Measurements from ENCODE around the gene PPP4R2.

- TF ChIP-seq, protein P1, sequence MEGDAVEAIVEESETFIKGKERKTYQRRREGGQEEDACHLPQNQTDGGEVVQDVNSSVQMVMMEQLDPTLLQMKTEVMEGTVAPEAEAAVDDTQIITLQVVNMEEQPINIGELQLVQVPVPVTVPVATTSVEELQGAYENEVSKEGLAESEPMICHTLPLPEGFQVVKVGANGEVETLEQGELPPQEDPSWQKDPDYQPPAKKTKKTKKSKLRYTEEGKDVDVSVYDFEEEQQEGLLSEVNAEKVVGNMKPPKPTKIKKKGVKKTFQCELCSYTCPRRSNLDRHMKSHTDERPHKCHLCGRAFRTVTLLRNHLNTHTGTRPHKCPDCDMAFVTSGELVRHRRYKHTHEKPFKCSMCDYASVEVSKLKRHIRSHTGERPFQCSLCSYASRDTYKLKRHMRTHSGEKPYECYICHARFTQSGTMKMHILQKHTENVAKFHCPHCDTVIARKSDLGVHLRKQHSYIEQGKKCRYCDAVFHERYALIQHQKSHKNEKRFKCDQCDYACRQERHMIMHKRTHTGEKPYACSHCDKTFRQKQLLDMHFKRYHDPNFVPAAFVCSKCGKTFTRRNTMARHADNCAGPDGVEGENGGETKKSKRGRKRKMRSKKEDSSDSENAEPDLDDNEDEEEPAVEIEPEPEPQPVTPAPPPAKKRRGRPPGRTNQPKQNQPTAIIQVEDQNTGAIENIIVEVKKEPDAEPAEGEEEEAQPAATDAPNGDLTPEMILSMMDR (IDR thresholded peaks at IDR 0.05), result no peak
- no peak for TF ChIP-seq POLR2A (IDR thresholded peaks at IDR 0.05)
Observed at GRCh38 chr3:73073091-73073707, 76.6 kb downstream of the PPP4R2 start.

All from esophagus squamous epithelium (tissue), 4 donors.